Neural cell (in vitro differentiated cells): ENCODE measurements around the gene C5AR1. TPM values are rescaled to one million over a fixed set of nuclear protein-coding genes. Genes with fewer than 3 reads are reported as not detected.
"Not testable (repeated sequence)": the region's sequence is repeated elsewhere in the genome, so short reads cannot be mapped to it uniquely, and the experiment has no call there.

Source experiments
- H2AFZ ChIP-seq: fragments of 200-600, 300-800 bp; sonication (generic), shearing (Covaris generic); 2 replicates; pipeline ENCODE4 v1.6.0; 2014; ENCODE audit warnings: low read depth, mild to moderate bottlenecking, antibody characterized with exemption, low read length, moderate library complexity
- H3F3A ChIP-seq: fragments of 200-600 bp; shearing (Covaris generic); 2 replicates; pipeline ENCODE4 v1.6.1; 2016; ENCODE audit warnings: mild to moderate bottlenecking, moderate library complexity, mixed read lengths, antibody characterized with exemption, low read length; ENCODE audit not compliant: insufficient read depth, poor library complexity, severe bottlenecking
- H3K27ac ChIP-seq: fragments of 200-600, 300-800 bp; sonication (generic), shearing (Covaris generic); 2 replicates; pipeline ENCODE4 v1.5.1; 2014; ENCODE audit warnings: mild to moderate bottlenecking, low read length, moderate library complexity
- H3K27me3 ChIP-seq: fragments of 300-800, 200-600 bp; sonication (generic), shearing (Covaris generic); 2 replicates; pipeline ENCODE4 v1.6.0; 2014; ENCODE audit warnings: mild to moderate bottlenecking, low read depth, low read length, moderate library complexity; ENCODE audit not compliant: insufficient read depth
- H3K36me3 ChIP-seq: fragments of 300-800, 200-600 bp; sonication (generic), shearing (Covaris generic); 2 replicates; pipeline ENCODE4 v1.5.1; 2014; ENCODE audit warnings: mild to moderate bottlenecking, antibody characterized with exemption, low read length, moderate library complexity; ENCODE audit not compliant: insufficient read depth
- H3K4me2 ChIP-seq: fragments of 300-800, 200-600 bp; sonication (generic), shearing (Covaris generic); 2 replicates; pipeline ENCODE4 v1.6.0; 2014; ENCODE audit warnings: mild to moderate bottlenecking, low read length
- H3K4me3 ChIP-seq: fragments of 300-800, 200-600 bp; sonication (generic), shearing (Covaris generic); 2 replicates; pipeline ENCODE4 v1.5.1; 2014; ENCODE audit warnings: mild to moderate bottlenecking, low read length, moderate library complexity
- H3K79me2 ChIP-seq: fragments of 200-600 bp; shearing (Covaris generic); replicated peaks from 2 replicates; pipeline ENCODE4 v1.6.0; 2014; ENCODE audit warnings: mild to moderate bottlenecking, low read length, moderate library complexity; ENCODE audit not compliant: insufficient read depth
- H3K9ac ChIP-seq: fragments of 300-800, 200-600 bp; sonication (generic), shearing (Covaris generic); 2 replicates; pipeline ENCODE4 v1.6.1; 2016; ENCODE audit warnings: mild to moderate bottlenecking, low read length, mixed read lengths
- H3K9me2 ChIP-seq: fragments of 200-600 bp; shearing (Covaris generic); 2 replicates; pipeline ENCODE4 v1.6.1; 2016; ENCODE audit warnings: mild to moderate bottlenecking, low read length, mixed read lengths; ENCODE audit not compliant: insufficient read depth
- H3K9me3 ChIP-seq: fragments of 200-600, 300-800 bp; sonication (generic), shearing (Covaris generic); 2 replicates; pipeline ENCODE4 v1.6.1; 2016; ENCODE audit warnings: mild to moderate bottlenecking, mixed run types, low read length, moderate library complexity, mixed read lengths
- H4K20me1 ChIP-seq: fragments of 200-600 bp; shearing (Covaris generic); 2 replicates; pipeline ENCODE4 v1.6.1; 2016; ENCODE audit warnings: mild to moderate bottlenecking, mixed run types; ENCODE audit not compliant: insufficient read depth
- CTCF ChIP-seq: fragments of 450-650 bp; IDR thresholded peaks from 2 replicates; pipeline ENCODE4 v1.5.1; 2014; ENCODE audit warnings: antibody characterized with exemption, mild to moderate bottlenecking, moderate library complexity; ENCODE audit not compliant: poor library complexity, severe bottlenecking
- EP300 ChIP-seq: fragments of 450-650 bp; conservative IDR thresholded peaks from 2 replicates; pipeline ENCODE4 v1.6.1; 2014; ENCODE audit warnings: antibody characterized with exemption, mild to moderate bottlenecking, moderate library complexity; ENCODE audit not compliant: poor library complexity, severe bottlenecking
- EZH2 ChIP-seq: fragments of 200-600, 300-800 bp; shearing (Covaris generic), sonication (generic); IDR thresholded peaks from 2 replicates; pipeline ENCODE4 v1.6.1; 2014; ENCODE audit warnings: antibody characterized with exemption, low read length, borderline replicate concordance, mild to moderate bottlenecking; ENCODE audit not compliant: insufficient read depth, poor library complexity, severe bottlenecking
- MXI1 ChIP-seq: fragments of 450-650 bp; conservative IDR thresholded peaks from 2 replicates; pipeline ENCODE4 v1.6.1; 2014; ENCODE audit warnings: antibody characterized with exemption, mild to moderate bottlenecking; ENCODE audit not compliant: poor library complexity, severe bottlenecking
- POLR2AphosphoS5 ChIP-seq: IDR thresholded peaks from 2 replicates; pipeline ENCODE4 v1.6.1; 2012
- RAD21 ChIP-seq: fragments of 450-650 bp; conservative IDR thresholded peaks from 2 replicates; pipeline ENCODE4 v1.6.1; 2014; ENCODE audit warnings: antibody characterized with exemption, mild to moderate bottlenecking, moderate library complexity
- REST ChIP-seq: IDR thresholded peaks from 2 replicates; pipeline ENCODE4 v1.6.1; 2012; ENCODE audit warnings: borderline replicate concordance
- SMC3 ChIP-seq: fragments of 450-650 bp; conservative IDR thresholded peaks from 2 replicates; pipeline ENCODE4 v1.6.1; 2014; ENCODE audit warnings: antibody characterized with exemption, mild to moderate bottlenecking, moderate library complexity; ENCODE audit not compliant: poor library complexity
- TAF1 ChIP-seq: IDR thresholded peaks from 2 replicates; pipeline ENCODE4 v1.6.1; 2012; ENCODE audit warnings: low read depth
- polyA plus RNA-seq: library from polyadenylated mRNA; depleted of rRNA; stranded (reverse); fragments of >200 nt; gene quantifications from 2 replicates; pipeline ENCODE4 v1.2.3, GENCODE V29; 2014

Gene C5AR1
- polyA plus RNA-seq, 1 donor from 2014 or later, result not detected

- H4K20me1 ChIP-seq, H3K9ac ChIP-seq: not testable (repeated sequence)
Measured at GRCh38 chr19:47346024-47346423, 36.4 kb downstream of the C5AR1 start.

GRCh38 chr19:47348819-47349795 is 39.4 kb downstream of the C5AR1 start, which contains the start of gene DHX34:
Gene DHX34, plus strand, starts transcription at chr19:47349315. Its CDS starts 3,716 bp downstream, at chr19:47353031.
- Histone ChIP-seq H3K27ac (peak within 1 kb of the TSS; percentile 54), H3K4me3 (peak within 1 kb of the TSS; percentile 81), H3F3A (no peaks in the 10 kb centered on the region), H4K20me1 (no peaks in the 10 kb centered on the region), H3K27me3 (no peaks in the 10 kb centered on the region), H3K9ac (peak within 1 kb of the TSS; percentile 67), H3K79me2 (peaks cover 12% of the 10 kb centered on the region), H2AFZ (peak within 1 kb of the TSS; percentile 54), H3K4me2 (peak within 1 kb of the TSS; percentile 90), H3K9me2 (no peaks in the 10 kb centered on the region), H3K36me3 (no peaks in the 10 kb centered on the region), H3K9me3 (no peaks in the 10 kb centered on the region)
- TF ChIP-seq TAF1, result peak; percentile 26
- no peak for TF ChIP-seq EP300
- TF ChIP-seq REST, result peak; percentile 22
- peak; percentile 62 for TF ChIP-seq RAD21
- TF ChIP-seq EZH2, result no peak
- TF ChIP-seq POLR2AphosphoS5, result peak; percentile 89
- TF ChIP-seq MXI1, result peak; percentile 95
- peak; percentile 69 for TF ChIP-seq SMC3
- peak; percentile 100 for TF ChIP-seq CTCF

More at GRCh38 chr19:47346024-47346423, 36.4 kb downstream of the C5AR1 start:
- H3K79me2 ChIP-seq, result peaks cover 12% of the 10 kb centered on the region
- not testable (repeated sequence) for H3K4me3 ChIP-seq, H3K27me3 ChIP-seq, H3K27ac ChIP-seq, H3K9me3 ChIP-seq, H3F3A ChIP-seq, H2AFZ ChIP-seq, H3K9me2 ChIP-seq, H3K4me2 ChIP-seq, H3K36me3 ChIP-seq
